NOMO-1 treated with dmso at 0.1 percent for 144 hours (cell line): ENCODE data around the gene LDLRAD4.

Source experiments
- DNase-seq: peaks from one replicate; lab custom pipeline; 2025; ENCODE audit not compliant: unreplicated experiment; lab: John Stamatoyannopoulos, UW

LDLRAD4 gene

DNA sequence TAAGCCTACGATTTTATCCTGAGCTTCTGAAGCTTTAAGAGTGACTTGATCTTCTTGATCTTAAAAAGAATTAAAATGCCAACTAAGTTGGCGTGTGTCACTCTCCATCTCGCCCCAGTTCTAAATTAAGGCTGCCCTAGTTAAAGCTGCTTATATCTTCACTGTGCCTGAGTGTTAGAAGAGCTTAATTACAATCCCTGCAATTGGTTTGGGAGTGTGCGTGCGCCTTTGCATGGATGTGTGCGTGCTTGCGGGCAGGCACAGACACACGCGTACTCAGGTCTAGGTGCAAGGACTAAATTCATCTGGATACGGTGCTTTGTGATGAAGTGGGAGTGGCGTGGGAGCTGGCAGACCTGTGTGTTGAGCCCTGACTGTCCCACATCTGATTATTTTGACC lies 306.3 kb downstream of the LDLRAD4 start:
- DNase-seq, result no peak

DNA sequence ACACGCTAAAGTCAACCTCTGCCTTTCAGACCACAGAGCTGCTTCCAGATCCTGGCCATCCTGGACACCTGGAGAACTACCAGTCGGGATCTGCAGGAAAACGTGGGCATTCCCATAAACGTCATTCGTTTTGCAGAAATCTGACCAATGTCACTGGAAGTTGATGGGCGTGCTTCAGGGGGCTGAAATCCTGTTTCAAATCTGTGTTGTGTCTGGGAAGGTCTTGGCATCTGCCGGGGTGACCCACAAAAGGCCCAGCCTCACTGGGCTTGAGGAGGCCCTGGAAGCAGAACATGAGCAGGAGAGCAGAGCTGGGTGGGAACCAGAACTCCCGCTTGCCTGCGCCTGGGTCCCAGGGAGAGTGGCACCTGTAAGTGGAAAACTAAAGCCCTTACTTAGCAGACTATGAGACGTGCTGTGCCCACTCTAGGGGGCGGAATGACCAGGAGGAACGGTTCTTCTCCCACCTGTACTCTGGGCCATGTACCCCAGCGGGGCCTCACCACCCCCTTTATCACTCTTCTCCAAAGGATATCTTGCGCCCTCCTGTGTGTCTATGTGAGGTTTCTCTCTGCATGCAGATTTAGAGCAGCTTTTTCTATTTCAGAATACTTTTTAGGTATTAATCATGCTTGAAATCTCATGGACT lies 306.9 kb downstream of the LDLRAD4 start:
- DNase-seq, result no peak

DNA sequence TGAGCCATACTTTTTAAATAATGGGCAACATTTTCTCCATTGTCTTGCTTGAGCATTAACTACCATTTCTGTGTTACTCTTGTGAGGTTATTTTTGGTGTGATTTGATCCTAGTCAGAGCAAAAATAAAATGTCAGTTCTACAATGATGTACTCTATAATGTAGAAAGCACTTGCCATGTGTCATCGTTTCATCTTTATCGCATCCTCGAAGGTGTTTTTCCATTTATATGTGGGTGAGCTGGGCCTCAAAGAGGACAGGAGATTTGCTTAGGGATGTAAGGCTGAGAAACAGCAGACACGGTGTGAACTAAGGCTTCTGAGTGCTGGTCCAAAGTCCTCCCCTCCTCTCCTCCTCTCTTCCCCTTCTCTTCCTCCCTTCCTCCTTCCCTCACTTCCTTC lies 308.0 kb downstream of the LDLRAD4 start:
- DNase-seq, result no peak

DNA sequence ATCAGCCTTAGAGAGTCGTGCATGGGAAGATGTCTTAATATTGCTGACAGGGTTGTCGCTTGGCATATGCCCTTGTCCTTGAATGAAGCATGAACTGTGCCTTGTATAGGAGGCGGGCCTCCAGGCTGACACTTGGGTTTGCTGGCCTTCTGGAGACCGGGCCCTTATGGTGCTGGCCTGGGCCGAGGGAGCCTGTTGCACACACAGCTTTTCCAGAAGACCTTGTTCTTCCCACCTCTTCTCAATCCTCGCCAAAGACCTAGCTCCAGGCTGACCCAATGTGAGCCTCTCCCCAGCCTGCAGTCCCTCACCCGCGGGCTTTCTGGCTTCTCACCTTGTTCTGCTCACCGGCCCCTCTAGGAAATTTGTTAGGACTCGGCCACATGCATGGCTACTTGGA lies 308.7 kb downstream of the LDLRAD4 start:
- DNase-seq, result no peak

DNA sequence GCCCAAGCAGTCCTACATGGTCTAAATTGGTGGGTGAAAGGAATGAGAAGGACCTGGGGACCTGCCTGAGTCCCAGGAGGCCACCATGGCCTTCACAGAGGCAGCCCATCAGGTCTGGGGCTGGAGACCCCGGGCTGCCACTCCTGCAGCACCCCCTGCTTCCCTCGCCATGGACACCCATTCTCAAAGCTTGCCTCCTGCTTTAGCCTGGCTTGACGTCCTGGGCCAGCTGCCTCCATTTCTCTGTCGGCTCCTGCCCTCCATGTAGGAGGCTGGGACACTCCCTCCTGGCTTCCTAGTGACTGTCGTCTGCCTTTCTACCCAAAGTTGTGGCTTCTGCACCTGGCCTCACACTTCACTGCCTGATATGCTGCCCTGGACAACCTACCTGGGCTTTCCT lies 309.2 kb downstream of the LDLRAD4 start:
- no peak for DNase-seq

DNA sequence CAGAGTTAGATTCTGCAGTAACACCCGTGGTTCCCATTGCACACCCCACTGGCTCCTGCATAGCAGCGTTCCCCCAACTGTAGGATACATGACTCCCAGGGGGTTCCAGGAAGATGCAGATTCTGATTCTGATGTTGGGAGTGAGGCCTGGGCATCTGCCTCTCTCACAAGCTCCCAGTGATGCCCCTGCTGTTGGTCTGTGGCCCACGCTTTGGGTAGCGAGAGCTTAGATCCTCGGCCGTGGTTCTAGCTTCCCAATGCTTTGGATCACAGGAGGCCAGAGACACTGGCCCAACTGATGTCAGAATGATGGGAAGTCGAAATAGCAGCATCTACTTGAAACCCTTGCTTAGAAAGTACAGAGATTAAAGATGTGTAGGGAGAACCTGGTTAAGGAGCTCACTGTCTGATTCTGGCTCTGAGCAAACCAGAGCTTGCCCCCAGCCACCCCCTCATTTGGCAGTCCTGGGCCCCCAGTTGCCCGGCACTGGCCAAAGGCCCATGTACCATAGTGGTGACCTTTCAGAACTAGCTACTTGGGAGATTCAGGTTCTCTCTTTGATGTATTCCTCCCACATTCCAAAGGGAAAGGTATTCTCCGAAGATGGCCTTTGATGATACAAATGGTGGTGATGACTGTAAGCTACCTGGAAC lies 310.3 kb downstream of the LDLRAD4 start:
- no peak for DNase-seq

DNA sequence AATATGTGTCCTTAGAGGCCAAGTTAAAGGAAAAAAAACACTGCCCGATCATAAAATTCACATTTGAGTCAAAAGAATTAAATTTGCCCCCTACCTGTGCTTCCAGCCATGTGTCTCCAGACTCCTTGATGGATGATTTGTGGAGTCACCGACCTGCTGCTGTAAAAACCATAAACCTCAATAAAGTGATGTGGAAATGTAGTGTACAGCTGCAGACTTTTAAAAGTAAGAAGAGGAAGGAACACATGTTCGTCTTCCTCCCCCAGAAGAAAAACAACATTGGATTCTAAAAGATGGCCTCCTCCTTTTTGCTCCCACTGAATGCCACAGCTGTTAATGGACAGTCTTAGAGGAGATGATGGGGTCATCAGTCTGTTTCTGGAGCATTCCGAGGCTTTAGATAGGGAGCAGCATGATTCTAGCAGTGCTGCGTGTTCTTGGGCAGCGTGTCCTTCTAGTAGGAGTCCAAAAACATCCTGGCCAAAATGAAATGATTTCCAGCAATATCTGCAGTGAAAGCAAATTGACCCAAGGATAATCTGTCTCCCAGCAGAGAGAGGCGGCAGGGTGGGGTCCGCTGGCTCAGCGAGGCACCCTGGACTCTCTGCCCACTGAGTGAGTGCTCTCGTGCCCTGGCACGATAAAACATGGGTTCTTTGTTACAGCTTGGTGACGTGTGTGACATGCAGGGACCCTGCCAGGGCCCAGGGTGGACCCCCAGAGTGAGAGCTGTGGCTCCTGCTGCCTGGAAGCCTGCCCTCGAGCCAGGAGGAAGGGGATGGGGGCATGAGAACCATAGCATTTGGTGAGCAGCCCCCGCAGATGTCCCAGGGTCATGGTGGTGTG lies 311.7 kb downstream of the LDLRAD4 start:
- no peak for DNase-seq

DNA sequence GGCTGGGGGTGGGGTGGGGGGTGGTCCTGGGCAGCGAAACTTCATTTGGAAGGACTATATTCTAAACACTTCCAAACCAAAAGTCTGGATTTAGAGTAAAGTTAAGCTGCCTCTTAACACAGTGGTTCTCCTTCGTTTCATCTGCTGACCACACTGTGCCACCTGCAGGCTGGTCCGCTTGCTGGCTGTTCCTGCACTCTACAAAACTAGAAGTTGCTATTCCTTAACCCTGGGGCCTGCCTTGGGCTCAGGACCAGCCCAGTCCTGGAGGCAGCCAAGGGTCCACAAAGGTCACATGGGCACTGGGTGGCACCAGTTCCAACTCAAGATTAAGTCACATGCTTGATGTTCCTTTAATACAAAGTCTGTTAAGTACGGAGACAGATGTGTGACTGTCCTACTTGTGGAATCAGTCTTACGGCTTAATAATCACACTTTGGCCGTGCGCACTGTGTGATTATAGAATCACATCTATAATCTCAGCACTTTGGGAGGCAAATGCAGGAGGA lies 312.4 kb downstream of the LDLRAD4 start:
- DNase-seq, result no peak

DNA sequence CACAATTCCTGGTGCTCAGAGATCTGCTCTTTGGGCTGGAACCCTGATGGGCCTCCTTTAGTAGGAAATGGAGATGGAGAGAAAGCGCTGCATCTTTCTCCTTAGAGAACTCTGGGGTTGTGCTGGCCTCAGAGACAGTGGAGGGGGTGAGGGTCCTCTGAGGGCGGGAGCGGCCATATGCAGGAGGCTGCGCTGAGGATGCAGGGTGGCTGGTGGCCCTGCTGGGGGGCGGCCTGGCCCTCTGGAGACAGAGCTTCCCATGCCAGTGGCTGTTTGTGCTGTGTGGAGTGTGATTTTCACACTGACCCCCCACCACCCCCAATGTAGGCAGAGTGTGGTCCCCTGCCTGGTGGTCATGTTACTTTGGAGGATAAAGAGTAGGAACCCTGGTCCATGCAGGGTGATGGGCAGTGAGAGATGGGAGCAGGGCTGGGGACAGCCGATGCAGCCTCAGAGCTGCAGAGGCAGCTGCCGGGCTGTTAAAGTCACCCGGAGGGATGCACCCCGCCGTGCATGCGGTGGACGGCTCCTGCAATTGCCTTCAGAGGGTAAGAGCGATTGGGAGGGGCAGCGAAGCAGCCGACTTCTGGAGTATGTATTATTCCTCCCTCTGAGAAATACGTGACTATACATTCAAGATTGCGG lies 313.2 kb downstream of the LDLRAD4 start:
- no peak for DNase-seq

DNA sequence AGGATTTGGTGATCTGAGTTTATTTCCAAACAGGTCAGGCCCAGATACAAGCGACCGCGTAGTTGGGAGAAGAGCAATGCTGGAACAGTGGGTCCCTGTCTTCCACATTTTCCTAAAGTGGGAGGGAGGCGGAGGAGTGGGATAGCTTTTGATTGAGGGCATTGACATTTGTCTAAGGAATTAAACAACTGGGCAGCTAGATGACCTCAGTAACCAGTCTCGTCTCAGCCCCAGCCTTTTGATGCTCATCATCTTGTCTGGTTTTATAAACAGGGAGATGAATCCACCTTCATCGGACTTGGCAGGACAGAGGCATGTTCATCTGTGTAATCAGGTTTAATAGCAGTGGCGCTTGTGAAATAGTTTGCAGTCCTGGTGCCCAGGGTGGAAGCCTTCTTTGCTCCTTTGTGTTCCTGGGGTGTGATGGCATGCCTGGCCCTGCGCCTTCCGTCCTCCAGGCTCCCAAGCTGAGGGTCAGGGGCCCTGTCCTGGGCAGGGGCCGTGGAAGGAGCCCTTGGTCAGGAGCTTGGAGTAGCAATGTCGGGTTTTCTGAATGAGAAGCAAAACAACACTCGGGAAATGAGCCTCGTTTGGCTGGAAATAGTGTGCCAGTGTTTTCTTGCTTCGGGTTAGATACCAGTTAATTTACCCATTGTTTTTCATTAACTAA lies 314.0 kb downstream of the LDLRAD4 start:
- DNase-seq, result no peak

DNA sequence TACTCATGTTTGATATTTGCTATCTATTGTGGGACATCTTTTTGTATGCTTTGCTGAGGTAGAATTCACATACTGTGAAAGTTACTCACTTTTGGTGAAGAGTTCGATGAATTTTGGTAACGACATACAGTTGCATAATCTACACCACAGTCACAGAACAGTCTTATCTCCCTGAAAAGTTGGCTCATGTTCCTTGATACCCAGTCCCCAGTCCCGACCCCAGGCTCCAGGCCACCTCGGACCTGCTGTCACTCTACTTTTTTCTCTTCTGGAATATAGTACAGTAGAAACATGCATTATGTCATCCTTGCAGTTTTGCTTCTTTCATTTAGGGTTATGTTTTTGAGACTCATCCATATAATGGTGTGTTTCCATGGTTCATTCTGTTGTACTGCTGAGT lies 316.1 kb downstream of the LDLRAD4 start:
- DNase-seq, result no peak

DNA sequence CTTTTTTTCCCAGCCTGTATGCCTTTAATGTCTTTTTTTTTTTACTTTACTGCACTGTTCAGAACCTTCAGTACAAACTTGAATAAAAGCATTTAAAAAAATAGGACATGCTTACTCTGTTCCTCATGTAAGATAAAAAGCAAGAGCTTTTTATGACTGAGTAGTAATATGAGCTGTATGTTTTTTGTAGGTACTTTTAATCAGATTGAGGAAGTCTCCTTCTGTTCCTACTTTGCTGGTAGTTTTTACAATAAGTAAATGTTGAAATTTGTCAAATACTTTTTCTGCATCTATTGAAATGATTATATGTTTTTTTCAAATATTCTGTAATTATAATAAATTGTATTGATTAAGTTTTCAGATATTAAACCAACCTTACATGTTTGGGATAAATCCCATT lies 318.0 kb downstream of the LDLRAD4 start:
- no peak for DNase-seq

DNA sequence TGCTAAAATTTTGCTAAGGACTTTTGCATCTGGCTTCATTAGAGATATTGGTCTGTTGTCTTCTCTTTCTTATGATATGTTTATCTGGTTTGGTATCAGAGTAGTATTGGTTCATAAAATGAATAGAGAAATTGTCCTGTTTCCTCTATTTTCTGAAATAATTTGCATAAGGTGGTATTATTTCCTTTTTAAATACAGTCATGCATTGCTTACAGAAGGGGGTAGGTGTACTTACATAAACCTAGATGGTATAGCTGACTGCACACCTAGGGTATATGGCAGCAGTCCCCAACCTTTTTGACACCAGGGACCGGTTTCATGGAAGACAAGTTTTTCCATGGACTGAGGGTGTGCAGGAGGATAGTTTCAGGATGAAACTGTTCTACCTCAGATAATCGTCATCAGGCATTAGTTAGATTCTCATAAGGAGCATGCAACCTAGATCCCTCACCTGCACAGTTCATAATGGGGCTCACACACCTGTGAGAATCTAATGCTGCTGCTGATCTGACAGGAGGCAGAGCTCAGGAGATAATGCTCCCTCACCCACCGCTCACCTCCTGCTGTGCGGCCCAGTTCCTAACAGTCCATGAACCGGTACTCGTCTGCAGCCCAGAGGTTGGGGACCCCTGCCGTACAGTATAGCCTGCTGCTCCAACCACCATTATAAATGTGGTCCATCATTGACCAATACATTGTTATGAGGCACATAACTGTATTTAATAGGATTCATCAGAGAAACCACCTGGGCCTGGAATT lies 318.6 kb downstream of the LDLRAD4 start:
- DNase-seq, result no peak

DNA sequence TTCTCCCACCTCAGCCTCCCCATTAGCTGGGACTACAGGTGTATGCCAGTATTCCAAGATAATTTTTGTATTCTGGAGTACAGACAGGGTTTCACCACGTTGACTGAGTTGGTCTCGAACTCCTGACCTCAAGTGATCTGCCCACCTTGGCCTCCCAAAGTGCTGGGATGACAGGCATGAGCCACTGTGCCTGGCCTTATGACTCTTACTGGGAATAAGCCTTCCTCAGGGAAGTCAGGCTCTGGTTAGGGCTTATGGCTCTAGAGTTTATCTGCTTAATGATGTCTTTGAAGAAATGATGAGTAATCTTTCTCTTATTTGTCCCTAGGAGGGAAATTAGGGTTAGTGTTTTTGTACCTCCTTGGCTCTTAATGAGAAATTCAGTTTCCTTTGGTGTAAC lies 320.1 kb downstream of the LDLRAD4 start:
- no peak for DNase-seq

DNA sequence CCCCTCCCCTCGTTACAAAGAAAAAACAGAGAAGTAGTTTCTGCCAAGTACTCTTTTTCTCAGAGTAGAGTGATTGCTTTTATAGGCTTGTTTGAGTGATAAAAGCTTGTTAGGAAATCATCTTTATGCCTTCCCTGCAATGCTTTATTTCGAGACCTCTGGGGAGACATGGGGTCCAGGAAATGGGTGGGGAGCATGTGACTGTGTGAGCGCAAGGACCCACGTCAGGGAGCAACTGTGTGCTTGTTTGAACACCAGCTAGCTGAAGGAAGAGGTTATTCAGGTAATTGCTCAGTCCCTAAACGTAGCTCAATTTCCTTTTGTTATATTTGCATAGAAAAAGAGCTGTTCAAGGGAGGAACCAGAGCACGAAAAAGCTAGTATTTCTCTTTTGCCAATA lies 320.5 kb downstream of the LDLRAD4 start:
- peak; percentile 31 for DNase-seq

DNA sequence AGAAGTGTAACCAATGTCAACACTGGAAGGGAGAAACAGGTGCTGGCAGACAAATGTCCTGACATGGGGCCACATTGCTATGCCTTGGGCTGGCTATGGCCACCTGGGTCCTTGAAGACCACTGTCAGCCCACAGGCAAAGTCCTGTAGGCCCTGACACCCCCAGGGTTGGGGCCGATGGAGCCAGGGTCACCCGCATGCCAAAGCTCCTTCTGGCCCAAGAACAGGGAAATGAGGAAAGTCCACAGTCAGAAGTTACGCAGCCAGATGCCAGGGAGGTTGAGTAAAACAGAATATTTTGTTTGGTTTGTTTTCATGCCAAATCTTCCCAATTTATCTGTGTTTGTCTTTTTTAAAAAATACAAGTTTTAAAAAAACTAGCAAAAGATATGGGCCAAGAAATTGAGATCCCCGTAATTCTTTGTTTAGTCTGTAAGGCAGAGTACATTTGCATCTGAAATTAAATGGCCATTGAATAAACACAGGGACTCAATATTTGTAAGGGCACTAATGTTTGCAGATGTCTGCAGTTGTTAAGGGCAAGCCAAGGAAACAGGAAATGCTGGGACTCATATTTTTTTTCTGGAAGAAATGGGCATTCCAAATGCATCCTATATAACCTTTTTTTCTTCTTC lies 321.4 kb downstream of the LDLRAD4 start:
- DNase-seq, result no peak

DNA sequence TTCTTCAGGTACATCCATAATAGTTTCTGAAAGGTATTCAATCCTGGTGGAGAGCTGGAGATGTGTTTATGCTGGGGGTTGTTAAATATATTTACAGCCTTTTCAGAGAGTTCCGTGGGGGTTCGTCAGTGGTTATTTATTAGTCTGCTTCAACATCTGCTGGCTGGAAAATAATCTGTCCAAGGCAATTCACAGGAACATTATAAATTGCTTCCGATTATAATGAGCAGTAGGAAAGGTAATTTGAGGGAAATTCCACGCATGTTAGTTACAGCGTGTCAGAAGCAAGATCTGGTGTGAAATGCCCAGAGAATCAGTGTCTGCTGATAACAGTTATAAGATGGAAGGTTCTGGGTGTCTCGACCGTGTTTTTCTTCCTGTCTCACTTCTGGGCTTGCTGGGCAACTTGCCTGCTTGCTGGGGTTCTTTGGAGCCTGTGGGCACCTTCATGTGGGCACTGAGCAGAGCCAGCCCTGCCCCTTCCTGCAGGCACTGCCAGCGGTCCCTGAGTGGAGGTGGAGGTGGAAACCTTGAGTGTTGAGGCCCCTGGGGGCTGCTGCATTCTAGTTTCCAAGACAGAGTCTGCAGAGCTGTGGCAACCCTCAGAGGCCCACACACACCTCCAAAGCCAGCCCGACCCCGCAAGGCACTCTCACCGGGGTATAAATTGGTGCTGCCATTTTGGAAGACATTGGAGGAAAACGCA lies 322.1 kb downstream of the LDLRAD4 start:
- DNase-seq, result no peak

DNA sequence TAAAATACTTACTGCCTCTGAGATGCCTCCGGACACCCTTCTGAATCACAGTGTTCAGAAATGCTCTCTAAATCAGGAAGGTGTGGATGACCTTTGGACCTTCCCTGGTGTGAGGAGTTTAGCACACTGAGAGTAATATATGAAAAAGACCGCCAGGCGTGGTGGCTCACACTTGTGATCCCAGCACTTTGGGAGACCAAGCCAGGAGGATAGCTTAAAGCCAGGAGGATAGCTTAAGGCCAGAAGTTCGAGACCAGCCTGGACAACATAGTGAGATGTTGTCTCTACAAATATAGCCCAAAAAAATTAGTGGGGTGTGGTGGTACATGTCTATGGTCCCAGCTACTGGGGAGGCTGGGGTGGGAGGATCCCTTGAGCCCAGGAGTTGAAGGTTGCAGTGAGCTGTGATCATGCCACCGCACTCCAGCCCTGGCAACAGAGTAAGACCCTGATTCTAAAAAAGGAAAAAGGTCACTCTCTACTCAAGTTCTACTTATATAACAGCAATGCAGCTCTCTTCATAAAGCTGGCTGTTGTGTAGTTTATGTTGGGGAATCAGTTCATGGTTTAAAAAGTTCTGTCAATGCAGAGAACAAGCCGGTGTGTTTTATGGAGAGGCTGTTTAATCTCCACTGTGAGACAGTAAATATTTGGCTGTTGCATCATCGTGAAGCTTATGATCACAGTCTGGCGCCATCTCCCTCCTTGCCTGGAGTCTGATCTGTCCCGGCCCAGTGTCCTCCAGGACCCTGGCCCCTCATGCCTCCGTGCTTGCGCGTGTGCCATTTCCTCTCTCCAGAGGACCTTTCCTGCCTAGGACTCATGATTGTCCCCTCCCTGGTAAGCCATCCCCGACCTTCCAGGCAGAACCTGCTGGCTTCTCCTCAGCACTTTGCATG lies 323.3 kb downstream of the LDLRAD4 start:
- DNase-seq, result no peak
